ENCODE measurements around the gene CERS4.
"Not testable (repeated sequence)": the region's sequence is repeated elsewhere in the genome, so short reads cannot be mapped to it uniquely, and the experiment has no call there.

Gene CERS4

DNA sequence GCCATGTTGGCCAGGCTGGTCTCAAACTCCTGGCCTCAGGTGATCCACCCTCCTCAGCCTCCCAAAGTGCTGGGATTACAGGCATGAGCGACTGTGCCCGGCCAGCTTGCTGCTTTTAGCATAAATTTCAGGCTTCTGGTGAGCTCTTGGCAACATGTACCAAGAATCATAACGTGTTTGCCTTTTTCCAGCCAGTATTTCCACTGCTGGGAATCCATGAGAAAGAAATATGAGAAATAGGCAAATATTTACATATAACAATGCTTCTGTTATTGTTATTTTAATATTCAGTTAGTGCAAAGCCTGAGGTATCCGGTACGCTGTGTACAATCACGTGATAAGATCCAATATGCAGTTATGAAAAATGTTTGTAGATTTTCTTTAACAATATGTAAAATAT, 29.2 kb upstream of the CERS4 start:
- no peak overlapping the region for H3K4me3 ChIP-seq (ENCODE audit: low read depth, low read length)
- TF ChIP-seq, protein P1, sequence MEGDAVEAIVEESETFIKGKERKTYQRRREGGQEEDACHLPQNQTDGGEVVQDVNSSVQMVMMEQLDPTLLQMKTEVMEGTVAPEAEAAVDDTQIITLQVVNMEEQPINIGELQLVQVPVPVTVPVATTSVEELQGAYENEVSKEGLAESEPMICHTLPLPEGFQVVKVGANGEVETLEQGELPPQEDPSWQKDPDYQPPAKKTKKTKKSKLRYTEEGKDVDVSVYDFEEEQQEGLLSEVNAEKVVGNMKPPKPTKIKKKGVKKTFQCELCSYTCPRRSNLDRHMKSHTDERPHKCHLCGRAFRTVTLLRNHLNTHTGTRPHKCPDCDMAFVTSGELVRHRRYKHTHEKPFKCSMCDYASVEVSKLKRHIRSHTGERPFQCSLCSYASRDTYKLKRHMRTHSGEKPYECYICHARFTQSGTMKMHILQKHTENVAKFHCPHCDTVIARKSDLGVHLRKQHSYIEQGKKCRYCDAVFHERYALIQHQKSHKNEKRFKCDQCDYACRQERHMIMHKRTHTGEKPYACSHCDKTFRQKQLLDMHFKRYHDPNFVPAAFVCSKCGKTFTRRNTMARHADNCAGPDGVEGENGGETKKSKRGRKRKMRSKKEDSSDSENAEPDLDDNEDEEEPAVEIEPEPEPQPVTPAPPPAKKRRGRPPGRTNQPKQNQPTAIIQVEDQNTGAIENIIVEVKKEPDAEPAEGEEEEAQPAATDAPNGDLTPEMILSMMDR (IDR thresholded peaks at IDR 0.05; ENCODE audit: borderline replicate concordance, insufficient read depth, low read depth, low read length) = no peak

DNA sequence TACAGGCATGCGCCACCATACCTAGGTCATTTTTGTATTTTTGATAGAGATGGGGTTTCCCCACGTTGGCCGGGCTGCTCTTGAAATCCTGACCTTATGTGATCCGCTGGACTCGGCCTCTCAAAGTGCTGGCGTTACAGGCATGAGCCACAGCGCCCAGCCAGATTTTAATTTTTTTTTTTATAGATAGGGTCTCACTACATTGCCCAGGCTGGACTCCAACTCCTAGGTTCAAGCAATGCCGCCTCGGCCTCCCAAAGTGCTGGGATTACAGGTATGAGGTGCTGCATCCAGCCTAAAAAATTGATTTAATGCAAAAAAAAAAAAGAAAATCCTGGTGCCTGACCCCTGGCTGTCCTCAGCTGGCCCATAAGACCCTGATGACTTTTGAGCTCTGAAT, 24.9 kb upstream of the CERS4 start:
- TF ChIP-seq, protein P1 (IDR thresholded peaks at IDR 0.05; ENCODE audit: borderline replicate concordance, insufficient read depth, low read depth, low read length) = no peak
- H3K4me3 ChIP-seq (ENCODE audit: low read depth, low read length) = no peak overlapping the region

DNA sequence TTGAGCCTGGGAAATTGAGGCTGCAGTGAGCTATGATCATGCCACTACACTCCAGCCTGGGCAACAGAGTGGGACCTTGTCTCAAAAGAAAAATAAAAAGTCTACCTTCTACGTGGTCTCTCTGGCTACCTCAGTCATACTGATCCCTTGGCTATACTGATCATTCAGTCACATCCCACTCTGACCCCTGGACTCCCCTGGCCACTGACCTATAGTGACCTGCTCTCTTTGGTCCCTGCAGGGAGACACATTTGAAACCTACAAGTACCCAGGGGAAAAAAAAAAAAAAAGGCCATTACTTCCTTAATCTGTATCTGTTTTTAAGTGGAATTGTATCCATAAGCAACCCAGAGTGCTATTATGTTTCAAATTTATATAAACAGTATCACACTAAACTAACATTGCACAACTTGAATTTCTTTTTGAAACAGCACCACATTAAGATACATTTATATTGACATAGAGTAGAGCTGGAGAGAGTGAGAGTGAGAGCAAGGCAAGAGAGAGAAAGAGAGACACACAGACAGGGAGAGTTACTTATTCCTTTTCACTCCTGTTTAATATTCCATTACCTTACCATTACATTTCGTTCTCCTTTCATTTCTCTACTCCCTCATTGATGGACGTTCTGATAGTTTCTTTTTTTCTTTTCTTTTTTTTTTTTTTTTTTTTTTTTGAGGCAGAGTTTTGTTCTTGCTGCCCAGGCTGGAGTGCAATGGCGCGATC, 23.7 kb upstream of the CERS4 start:
- TF ChIP-seq, protein P1 (IDR thresholded peaks at IDR 0.05; ENCODE audit: borderline replicate concordance, insufficient read depth, low read depth, low read length) = no peak
- no peak overlapping the region for H3K4me3 ChIP-seq (ENCODE audit: low read depth, low read length)

DNA sequence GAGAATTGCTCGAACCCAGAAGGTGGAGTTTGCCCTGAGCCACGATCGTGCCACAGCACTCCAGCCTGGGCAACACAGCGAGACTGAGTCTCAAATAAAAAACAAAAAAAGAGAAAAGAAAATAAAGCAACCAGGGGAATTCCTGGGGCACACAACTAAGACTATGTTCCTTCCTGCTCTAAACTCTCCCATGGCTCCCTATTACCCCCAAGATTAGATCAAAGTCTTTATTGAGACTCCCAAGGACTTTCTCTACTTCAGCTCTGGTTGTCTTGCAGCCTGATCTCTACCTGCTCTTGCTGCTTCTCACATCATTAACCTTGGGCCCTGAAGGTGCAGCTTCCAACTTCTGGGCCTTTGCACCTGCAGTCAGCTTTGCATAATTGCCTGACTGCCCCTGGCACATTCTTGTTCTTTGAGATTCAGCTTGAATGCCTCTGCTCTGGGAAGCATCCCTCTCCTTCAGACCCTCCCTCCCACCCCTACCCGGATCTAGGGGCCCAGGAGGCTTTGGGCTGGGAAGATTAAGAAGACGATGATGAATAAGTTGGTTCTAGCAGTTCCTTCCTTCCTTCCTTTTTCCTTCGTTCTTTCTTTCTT, 16.8 kb upstream of the CERS4 start:
- H3K4me3 ChIP-seq (ENCODE audit: low read depth, low read length) = no peak overlapping the region
- TF ChIP-seq, protein P1 (IDR thresholded peaks at IDR 0.05; ENCODE audit: borderline replicate concordance, insufficient read depth, low read depth, low read length) = no peak

DNA sequence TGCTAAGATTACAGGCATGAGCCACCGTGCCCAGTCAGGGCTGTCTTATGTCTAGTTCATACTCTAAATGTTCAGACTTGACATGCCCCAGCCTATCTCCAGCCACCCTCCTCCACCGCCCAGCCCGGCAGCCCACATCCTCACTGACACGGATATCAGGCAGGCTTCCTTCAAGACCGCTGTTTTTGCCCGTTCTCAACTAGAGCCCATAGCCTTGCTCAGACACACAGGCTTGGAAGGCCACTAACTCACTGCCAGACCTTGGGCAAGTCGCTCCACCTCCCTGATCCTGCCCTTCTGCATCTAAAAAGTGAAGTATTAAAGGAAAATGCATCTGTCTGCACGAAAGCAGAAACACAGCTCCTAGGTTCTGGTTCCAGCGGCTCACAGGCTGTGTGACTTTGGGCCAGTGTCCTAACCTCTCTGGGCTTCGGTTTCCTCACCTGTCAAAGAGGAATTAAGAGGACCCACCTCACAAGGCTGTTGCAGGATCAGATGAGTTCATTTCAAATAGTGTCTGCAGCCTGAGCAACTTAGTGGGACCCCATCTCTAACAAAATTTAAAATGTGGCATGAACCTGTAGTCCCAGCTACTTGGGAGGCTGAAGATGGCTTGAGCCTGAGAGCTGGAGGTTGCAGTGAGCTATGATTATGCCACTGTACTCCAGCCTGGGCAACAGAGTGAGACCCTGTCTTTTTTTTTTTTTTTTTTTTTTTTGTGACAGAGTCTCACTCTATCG, 14.5 kb upstream of the CERS4 start:
- H3K4me3 ChIP-seq (ENCODE audit: low read depth, low read length) = peak overlapping the region; percentile 42
- TF ChIP-seq, protein P1 (IDR thresholded peaks at IDR 0.05; ENCODE audit: borderline replicate concordance, insufficient read depth, low read depth, low read length) = no peak

DNA sequence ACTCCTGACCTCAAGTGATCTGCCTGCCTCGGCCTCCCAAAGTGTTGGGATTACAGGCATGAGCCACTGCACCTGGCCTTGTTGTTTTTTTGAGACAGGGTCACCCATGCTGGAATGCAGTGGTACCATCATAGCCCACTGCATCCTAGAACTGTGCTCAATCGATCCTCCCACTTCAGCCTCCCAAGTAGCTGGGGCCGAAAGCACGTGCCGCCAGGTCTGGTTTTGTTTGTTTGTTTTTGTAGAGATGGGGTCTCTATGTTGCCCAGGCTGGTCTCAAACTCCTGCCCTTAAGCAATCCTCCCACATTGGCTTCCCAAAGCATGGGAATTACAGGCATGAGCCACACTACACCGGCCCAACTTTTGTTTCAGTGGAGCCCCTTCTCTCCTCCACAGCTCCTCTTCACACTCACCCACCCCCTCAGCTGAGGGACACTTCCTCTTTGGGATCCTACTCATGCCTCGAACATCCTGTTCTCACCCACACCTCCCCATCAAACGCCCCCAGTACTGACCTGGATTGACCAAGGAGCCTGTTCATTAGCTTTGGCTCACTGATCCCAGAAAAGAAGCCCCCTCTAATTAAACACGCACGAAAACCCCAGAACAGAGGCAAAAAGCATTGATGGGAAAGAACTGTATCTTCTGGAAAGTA, 12.8 kb upstream of the CERS4 start:
- TF ChIP-seq, protein P1 (IDR thresholded peaks at IDR 0.05; ENCODE audit: borderline replicate concordance, insufficient read depth, low read depth, low read length) = no peak
- no peak overlapping the region for H3K4me3 ChIP-seq (ENCODE audit: low read depth, low read length)

DNA sequence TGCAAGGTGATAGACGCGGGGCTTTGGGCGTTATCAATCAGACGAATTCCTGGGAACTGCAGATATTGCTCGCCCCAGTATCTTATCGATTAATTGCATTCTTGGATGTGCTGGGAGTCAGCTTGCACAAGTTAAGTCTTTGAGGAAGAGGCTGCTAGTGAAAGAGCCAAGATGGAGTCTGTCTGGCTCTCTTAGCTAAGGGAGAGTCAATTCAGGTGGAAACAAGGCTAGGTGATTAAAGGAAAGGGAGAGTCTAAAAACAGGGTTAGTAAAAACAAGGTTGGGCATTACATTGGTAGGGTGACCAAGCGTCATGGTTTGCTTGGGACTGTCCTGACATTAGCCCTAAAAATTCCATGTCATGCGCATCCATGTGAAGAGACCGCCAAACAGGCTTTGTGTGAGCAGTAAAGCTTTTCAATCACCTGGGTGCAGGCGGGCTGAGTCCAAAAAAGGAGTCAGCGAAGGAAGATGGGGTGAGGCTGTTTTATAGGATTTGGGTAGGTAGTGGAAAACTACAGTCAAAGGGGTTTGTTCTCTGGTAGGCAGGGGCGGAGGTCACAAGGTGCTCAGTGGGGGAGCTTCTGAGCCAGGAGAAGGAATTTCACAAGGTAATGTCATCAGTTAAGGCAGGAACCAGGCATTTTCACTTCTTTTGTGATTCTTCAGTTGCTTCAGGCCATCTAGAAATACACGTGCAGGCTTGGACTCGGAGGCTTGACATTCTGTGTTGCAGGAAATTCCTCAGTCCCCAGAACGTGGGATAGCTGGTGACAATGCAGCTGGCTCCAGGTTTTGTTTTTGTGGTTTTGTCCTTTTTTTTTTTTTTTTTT, 5.7 kb upstream of the CERS4 start:
- H3K4me3 ChIP-seq (ENCODE audit: low read depth, low read length) = not testable (repeated sequence)

Measured in GM12875 (cell line).